GM23248 (cell line): ENCODE measurements around the gene EEIG2.

Source experiments
- EZH2 ChIP-seq: fragments of 200-600 bp; sonication (generic); IDR thresholded peaks from 2 replicates; pipeline ENCODE4 v1.6.1; 2018; ENCODE audit warnings: antibody characterized with exemption, mild to moderate bottlenecking; ENCODE audit not compliant: insufficient read depth, poor library complexity, severe bottlenecking
- EZH2phosphoT487 ChIP-seq: fragments of 200-600 bp; sonication (generic); IDR thresholded peaks from 2 replicates; pipeline ENCODE4 v1.6.1; 2018; ENCODE audit warnings: antibody characterized with exemption, moderate library complexity, mild to moderate bottlenecking, low read depth; ENCODE audit not compliant: insufficient read depth

DNA sequence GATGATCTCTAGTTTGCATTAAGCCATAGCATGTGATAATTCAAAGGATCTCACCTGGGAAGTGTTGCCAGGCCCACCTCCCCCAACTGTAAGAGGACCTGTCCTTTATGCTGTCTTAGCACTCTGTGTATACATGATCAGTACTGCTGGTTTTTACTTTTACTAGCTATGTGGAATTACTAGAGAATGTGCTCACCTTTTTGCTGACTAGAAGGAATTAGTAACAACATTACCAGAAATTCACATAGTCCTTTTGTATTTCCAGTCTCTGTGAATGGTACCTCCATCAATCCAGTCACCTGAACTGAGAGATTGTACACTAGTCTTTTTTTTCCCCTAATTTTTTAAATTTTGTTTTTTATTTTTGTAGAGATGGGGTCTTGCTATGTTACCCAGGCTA lies 46.6 kb downstream of the EEIG2 start:
- TF ChIP-seq EZH2 (no peak), EZH2phosphoT487 (no peak)
